Measurements from ENCODE around the gene MUC12. TPM values are rescaled to one million over a fixed set of nuclear protein-coding genes. Genes with fewer than 3 reads are reported as not detected.
"Not testable (repeated sequence)": the region's sequence is repeated elsewhere in the genome, so short reads cannot be mapped to it uniquely, and the experiment has no call there.

MUC12 gene
- total RNA-seq (under 1 TPM in 2 of 9 donors, not detected in 7; 0.02 TPM), polyA plus RNA-seq (under 1 TPM; 0.19 to 0.23 TPM)
- long read RNA-seq, donor 1, result 0 reads
- long read RNA-seq, donor 2, result 0 reads
- long read RNA-seq, donor 3, result 0 reads

DNA sequence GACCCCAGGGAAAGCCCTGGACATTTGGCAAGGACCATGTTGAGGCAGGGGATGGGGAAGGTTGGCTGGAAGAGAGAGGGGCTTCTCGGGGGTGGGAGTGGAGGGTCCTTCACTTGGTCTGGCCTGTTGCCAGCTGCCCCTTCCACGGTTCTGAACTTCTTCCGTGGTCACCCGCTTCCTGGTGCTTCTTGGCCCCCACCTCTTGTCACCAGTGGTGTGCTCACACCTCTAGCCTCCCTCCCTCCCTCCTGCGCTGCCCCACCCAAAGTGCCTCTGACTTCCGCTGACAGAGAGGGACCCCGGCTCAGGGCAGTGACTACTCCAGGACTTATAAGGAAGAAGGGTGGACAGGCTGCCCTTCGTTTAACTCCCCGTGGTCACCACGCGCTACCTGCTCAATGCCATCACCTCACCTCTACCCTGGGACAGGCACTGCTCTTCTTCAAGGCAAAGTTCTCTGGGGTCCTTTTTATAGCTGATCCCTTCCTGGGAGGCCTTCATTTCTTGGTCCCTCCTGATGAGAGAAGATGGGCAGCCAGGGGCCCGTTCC lies at the start of gene MUC12:
Gene MUC12, plus strand, starts transcription at position 500 of the 550 bp plus-strand sequence. CDS start 58 bp downstream, outside the sequence.
- peaks cover 0 to 1% (median 0%) of the 10 kb centered on the region in 12 donors for H3K9me3 ChIP-seq
- intact Hi-C loops (cut with DNase I), result loop anchor here in 6 of 10 donors (2.0 to 10.0 kb wide), 4 partner anchors 16 to 88 kb away; no protein-coding TSS in a partner anchor
- H3K4me1 ChIP-seq, result peaks cover 0 to 16% (median 8%) of the 10 kb centered on the region in 12 donors
- TF ChIP-seq, protein P1, sequence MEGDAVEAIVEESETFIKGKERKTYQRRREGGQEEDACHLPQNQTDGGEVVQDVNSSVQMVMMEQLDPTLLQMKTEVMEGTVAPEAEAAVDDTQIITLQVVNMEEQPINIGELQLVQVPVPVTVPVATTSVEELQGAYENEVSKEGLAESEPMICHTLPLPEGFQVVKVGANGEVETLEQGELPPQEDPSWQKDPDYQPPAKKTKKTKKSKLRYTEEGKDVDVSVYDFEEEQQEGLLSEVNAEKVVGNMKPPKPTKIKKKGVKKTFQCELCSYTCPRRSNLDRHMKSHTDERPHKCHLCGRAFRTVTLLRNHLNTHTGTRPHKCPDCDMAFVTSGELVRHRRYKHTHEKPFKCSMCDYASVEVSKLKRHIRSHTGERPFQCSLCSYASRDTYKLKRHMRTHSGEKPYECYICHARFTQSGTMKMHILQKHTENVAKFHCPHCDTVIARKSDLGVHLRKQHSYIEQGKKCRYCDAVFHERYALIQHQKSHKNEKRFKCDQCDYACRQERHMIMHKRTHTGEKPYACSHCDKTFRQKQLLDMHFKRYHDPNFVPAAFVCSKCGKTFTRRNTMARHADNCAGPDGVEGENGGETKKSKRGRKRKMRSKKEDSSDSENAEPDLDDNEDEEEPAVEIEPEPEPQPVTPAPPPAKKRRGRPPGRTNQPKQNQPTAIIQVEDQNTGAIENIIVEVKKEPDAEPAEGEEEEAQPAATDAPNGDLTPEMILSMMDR (IDR thresholded peaks at IDR 0.05), result no peak
- TF ChIP-seq POLR2A (IDR thresholded peaks at IDR 0.05), result no peak
- H3K36me3 ChIP-seq, result no peaks in the 10 kb centered on the region
- 38 to 59% (median 54%) methylated on average over 12 of the region's 12 CpGs for whole genome bisulfite sequencing, 4 donors
- H3K27me3 ChIP-seq, result peaks cover 33 to 74% (median 46%) of the 10 kb centered on the region in 9 donors
- no peak for DNase-seq
- H3K27ac ChIP-seq, result no peak within 1 kb of the TSS
- no peak within 1 kb of the TSS for H3K4me3 ChIP-seq
- no peak for ATAC-seq

GRCh38 chr7:100919779-100920437 lies 49.5 kb upstream of the MUC12 start:
- H3K4me1 ChIP-seq; ATAC-seq; H3K4me3 ChIP-seq; intact Hi-C loops (cut with DNase I); H3K27ac ChIP-seq; DNase-seq; H3K9me3 ChIP-seq; H3K36me3 ChIP-seq: not testable (repeated sequence)
- 75 to 77% (median 76%) methylated on average over 9 of the region's 9 CpGs for WGBS, 4 donors
- H3K27me3 ChIP-seq, result peaks cover 0 to 12% (median 0%) of the 10 kb centered on the region in 9 donors

GRCh38 chr7:100921039-100921438 lies 48.3 kb upstream of the MUC12 start:
- Histone ChIP-seq H3K36me3 (no peaks in the 10 kb centered on the region), H3K9me3 (no peaks in the 10 kb centered on the region), H3K4me1 (peaks cover 0 to 3% (median 0%) of the 10 kb centered on the region in 12 donors), H3K27ac (no peak overlapping the region), H3K27me3 (peaks cover 0 to 9% (median 0%) of the 10 kb centered on the region in 9 donors), H3K4me3 (no peak overlapping the region)
- intact Hi-C loops (cut with DNase I), result no loop called here
- ATAC-seq (no peak), DNase-seq (no peak)
- TF ChIP-seq POLR2A (IDR thresholded peaks at IDR 0.05), result no peak
- TF ChIP-seq, protein P1 (IDR thresholded peaks at IDR 0.05), result no peak

DNA sequence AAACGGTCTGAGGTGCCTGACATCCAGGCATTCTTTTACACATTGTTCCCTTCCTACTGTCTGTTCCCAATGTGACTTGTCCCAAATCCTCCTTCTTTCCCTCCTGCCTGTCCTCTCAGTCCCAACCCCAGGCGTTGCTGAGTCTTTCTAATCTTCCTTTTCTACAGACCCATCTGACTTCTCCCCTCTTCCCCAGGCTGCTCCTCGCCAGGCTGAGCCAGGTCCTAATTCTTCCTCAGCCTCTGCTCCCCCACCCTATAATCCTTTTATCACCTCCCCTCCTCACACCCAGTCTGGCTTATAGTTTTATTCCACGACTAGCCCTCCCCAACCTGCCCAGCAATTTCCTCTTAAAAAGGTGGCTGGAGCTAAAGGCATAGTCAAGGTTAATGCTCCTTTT lies 45.7 kb upstream of the MUC12 start:
- ATAC-seq; H3K36me3 ChIP-seq; H3K4me1 ChIP-seq; H3K27me3 ChIP-seq; DNase-seq; H3K9me3 ChIP-seq; intact Hi-C loops (cut with DNase I); H3K27ac ChIP-seq; H3K4me3 ChIP-seq: not testable (repeated sequence)
- WGBS, 4 donors, result 34 to 42% (median 37%) methylated on average over 4 of the region's 4 CpGs

DNA sequence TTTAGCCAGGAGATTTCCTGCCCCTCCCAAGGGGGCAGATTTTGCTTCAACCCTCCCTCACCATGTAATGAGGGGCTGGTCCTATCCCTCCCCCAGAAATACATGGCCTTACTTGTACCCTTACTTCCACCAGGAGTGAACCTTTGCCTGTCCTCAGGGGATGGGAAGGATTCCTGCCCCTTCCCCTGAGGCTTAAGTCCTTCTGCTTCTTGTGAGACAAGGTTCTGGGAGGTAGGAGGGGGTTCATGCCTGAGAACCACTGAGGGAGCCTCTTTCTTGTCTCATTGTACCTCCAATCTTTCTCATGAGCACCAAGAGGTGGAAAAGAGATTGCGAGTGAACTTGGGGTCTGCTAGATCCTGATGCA lies 39.6 kb upstream of the MUC12 start:
- Histone ChIP-seq H3K4me3 (no peak overlapping the region), H3K9me3 (peaks cover 0 to 15% (median 0%) of the 10 kb centered on the region in 12 donors), H3K36me3 (no peaks in the 10 kb centered on the region), H3K4me1 (no peaks in the 10 kb centered on the region), H3K27ac (no peak overlapping the region), H3K27me3 (peaks cover 0 to 7% (median 0%) of the 10 kb centered on the region in 9 donors)
- TF ChIP-seq, protein P1 (IDR thresholded peaks at IDR 0.05), result no peak
- no peak for TF ChIP-seq POLR2A (IDR thresholded peaks at IDR 0.05)
- intact Hi-C loops (cut with DNase I), result no loop called here
- ATAC-seq, result no peak
- 83 to 92% (median 89%) methylated on average over 1 of the region's 1 CpG for WGBS, 4 donors
- DNase-seq, result no peak

Measured in heart left ventricle (tissue), 16 donors.